GM18861 (cell line): ENCODE results near the gene TNFRSF1A.
"Not testable (repeated sequence)": the region's sequence is repeated elsewhere in the genome, so short reads cannot be mapped to it uniquely, and the experiment has no call there.

Experiments used
- ATAC-seq: cut with Tn5 transposase; IDR thresholded peaks from one replicate; pipeline ENCODE4 v1.9.1; 2021; ENCODE audit not compliant: unreplicated experiment

TNFRSF1A gene

DNA sequence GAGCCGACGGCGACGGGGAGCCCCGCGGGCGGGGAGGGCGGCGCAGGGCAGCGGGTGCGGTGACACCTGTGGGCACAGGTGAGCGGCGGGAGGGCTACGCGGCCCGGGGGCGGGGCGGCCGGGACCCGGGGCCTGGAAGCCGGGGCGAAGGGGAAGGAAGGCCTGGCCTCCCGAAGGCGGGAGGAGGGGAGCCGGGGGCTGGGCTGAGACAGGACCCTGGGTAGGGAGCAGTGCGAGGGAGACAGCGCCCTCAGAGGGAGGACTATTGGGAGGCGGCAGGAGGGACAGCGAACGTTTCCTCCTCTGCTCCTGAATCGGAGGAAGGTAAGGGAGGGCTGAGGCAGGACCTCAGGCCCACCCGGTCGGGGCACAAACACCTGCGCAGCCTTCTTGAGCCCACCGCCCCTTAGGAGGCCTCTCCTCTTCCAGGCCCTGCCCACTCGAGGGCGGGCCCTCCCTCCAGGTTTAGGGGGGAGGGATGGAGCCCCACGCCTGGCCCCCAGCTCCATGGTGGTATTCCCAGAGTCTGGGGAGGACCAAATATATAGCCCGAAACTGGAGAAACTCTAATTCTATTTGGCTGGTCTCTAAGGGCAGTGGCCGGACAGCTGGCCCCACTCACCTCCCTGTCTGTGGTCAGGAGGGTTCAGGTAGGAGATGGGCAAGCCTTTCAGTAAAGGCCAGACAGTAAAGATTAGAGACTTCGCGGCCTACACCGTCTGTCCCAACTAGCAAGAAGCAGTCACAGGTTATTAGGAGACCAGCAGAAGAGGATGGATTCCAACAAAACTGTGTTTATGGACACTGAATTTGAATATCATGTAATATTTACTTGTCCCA, 30.9 kb downstream of the TNFRSF1A start:
- ATAC-seq, result no peak

DNA sequence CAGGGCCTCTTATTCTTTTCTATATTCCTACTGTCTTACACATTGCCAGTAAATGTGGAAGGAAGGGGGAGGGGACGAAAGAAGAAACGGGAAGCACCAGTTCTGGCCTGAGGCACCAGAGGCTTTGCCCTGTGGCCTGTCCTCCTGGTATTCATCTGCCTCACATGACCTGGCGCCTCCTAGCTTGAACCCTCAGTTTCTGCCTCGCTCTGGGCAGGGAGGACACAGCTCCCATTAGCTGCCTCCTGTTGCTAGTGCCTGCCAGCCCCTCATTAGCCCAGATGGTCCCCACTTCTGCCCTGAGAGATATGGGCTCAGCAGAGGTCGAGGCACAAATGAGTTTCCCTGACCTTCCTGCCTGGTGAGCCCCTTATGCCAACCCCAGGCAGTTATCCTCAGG, 34.3 kb downstream of the TNFRSF1A start:
- ATAC-seq, result no peak

DNA sequence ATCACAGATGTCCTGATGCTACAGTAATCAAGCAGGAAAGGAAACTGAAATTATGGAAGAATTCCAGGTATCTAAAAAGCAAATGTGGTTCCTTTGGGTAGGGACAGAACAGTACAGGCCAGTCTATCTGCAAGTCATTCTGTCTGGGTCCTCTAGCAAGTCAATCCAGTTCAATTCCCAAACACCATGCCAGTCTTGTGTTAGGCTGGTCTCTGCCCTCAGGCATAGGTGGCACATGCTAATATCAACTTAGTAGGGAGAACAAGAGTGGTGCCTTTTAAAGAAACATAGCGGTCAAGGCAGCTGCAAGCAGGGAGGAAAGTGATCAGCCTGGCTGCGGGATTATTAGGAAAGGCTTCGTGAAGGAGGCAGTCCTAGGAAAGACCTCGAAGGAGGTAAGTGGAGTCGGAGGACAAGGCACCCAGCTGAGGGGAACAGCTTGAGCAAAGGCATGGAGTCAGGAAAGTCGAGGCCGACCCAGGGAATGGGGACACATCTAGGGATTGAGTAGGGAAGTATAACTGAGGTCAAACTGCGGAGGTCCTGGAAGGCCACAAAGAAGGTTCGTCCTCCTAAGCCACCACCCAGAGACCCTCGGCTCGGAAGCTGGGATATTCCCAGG, 35.2 kb downstream of the TNFRSF1A start:
- ATAC-seq, result no peak

DNA sequence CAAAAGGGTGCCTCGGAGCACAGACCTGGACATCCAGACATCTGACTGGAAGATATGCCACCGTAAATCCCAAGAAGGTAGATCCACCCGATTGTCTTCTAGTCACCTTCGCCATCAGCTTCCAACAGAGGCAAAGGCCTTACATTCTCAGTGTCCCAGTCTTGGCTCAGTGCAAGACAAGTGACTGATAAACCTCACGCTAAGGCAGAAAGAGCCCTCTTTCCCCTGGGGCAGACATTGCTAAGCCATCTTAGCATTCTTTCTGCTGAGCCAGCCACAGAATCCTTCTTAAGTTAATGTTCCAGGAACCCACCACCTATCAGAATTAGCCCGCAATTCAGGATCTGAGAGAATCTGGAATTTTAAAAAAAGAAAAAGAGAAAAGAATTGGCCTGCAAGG, 35.7 kb downstream of the TNFRSF1A start:
- no peak for ATAC-seq

DNA sequence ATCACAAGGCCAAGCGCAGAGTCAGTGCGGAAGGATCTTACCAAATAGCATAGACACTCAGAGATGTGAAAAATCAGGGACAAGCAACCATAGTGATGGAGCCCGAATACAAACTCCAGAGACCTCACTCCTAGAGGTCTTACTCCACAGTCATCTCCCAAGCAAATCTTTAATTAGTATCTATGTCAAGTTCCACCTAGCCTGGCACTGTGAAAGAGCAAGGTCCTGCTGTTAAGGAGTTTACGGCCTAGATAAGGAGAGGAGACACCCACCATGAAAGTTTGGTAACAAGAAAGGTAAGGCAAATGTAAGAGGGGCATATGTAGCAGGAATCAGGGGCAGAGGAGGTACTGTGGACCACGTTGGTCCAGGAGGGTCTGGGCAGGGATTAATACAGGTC, 38.8 kb downstream of the TNFRSF1A start:
- no peak for ATAC-seq

DNA sequence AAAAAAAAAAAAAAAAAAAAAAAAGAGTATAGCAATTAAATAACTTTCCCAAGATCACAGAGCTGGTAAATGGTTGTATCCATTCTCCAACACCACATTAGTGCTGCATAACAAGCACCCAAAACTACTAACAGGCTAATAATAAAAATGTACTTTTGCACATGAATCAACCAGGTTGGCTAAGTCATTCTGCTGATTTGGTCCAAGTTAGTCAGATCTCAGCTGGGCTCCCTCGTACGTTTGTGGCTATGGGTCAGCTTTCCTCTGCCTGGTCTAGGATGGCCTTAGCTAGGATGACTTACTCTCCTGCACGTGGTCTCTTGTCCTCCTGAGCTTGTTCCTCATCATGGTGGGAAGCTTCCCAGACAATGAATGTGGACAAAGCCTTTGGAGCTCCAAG, 39.3 kb downstream of the TNFRSF1A start:
- no peak for ATAC-seq

DNA sequence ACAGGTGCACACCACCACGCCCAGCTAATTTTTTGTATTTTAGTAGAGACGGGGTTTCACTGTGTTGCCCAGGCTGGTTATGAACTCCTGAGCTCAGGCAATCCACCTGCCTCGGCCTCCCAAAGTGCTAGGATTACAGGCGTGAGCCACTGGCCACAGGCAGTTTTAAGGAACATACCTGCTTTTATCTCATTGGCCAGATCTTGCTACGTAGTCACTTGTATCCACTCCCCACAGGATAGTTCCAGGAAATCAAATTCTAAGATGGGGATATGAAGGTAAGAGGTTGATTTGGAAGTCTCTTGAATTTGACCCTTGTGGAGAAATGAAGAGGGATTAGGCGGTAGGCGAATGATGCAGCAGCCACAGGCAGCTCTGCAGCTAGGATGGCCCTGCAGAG, 40.2 kb downstream of the TNFRSF1A start:
- ATAC-seq, result no peak

DNA sequence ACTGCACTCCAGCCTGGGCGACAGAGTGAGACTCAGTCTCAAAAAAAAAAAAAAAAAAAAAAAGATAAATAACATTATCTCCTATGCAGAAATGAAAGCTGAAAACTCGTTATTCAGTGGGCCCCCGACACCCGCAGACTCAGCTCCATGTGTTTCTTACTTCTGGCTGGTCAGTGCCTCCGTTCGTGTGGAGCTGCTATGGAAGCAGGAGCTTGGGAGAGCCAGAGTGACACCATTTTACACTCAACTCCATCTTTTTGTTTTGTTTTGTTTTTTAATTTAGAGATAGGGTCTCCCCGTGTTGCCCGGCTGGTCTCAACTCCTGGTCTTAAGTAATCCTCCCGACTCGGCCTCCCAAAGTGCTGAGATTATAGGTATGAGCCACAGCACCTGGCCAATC, 44.7 kb downstream of the TNFRSF1A start:
- ATAC-seq, result no peak

DNA sequence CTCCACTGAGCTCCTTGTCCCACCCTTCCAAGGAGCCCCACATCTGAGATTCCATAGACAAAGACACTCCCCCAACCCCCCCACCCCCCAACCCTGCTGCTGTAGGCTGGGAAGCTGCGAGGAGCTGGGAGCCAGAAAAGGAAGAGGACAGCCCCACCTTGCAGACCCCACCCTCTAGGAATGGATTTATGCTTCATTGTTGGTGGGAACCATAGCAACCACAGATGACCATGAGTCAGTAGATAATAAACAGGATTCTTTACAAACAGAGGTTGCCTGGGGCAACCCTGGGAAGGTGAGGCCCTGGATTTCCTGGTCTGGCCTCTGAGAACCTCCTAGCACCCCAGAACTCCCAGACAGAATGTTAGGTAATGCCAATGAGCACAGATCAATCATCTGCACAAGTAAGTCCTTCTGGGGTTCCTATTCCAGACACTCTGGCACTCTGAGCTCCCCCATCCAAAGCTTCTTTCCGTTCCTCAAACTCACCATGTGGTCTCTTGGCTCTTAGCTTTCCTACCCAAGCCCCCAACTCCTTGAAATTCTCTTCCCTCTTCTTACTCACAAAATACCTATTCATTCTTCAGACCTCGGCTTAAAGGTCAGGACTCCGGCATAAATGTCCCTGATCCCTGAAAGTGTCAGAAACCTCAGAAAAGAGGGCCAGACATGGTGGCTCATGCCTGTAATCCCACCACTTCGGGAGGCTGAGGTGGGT, 46.6 kb downstream of the TNFRSF1A start:
- ATAC-seq, result no peak

DNA sequence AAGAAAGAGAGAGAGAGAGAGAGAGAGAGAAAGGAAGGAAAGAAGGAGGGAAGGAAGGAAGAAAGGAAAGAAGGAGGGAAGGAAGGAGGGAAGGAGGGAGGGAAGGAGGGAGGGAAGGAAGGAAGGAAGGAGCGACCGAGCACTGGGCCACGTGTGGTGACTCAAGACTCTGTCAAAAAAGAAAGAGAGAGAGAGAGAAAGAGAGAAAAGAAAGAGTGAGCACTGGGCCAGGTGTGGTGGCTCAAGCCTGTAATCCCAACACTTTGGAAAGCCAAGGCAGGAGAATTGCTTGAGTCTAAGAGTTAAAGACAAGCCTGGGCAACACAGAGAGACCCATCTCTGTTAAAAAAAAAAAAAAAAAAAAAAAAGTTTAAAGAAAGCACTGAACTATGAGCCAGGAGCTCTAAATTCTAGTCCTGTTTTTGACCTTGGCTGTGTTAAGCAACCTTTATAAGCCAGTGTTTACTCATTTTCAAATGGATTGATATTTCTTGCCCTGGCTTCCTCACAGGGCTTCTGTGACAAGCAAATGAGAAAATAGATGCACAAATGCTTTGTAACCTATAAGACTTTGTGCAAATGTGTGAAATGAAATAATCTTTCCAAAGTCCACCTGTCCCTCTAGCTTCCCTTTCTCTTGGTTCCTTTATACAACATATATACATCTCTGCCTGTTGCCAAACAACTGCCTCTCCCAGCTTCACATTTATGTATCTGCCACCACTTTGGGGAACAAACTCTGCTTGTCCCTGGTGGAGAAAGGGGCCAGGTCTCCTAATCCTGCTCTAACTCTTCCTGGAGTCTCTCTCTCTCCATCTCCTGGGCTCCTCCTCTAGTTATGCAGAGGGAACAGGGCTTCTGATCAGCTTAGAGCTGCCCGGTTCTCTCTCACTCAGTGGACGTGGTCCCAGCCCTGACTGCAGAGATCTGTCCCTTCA, 47.5 kb downstream of the TNFRSF1A start:
- no peak for ATAC-seq

DNA sequence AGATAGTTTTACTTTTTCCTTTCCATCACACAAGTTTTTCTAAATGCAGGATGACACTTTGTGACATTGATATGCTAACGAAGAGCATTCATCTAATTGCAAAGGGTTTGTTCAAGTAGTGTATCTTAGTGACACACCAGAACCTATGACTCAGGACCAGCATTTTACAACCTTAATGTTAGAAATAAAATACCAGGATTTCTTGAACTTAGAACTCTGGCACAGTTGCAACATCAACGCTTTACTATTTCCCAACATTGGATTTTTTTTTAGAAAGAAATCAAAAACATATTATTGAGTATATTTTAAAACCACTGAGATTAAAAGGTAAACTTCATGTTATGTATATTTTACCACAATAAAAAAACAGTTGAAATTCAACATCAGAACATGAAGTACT, 49.3 kb downstream of the TNFRSF1A start:
- no peak for ATAC-seq

DNA sequence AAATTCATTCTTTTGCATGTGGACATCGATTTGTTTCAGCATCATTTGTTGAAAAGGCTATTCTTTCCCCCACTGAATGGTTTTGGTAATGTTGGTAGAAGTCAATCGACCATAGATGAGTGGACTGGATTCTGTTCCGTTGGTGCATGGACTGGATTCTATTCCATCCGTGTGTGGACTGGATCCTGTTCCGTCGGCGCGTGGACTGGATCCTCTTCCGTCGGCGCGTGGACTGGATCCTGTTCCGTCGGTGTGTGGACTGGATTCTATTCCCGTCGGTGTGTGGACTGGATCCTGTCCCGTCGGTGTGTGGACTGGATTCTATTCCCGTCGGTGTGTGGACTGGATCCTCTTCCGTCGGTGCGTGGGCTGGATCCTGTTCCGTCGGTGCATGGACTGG, 52.0 kb downstream of the TNFRSF1A start:
- not testable (repeated sequence) for ATAC-seq

DNA sequence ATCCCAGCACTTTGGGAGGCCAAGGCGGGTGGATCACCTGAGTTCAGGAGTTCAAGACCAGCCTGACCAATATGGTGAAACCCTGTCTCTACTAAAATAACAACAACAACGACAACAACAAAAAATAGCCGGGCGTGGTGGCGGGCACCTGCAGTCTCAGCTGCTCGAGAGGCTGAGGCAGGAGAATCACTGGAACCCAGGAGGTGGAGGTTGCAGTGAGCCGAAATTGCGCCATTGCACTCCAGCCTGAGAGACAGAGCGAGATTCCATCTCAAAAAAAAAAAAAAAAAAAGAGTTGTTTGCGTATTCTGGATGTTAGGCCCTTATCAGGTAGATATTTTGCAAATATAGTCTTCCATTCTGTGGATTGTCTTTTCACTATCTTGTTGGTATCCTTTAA, 52.8 kb downstream of the TNFRSF1A start:
- ATAC-seq, result not testable (repeated sequence)

DNA sequence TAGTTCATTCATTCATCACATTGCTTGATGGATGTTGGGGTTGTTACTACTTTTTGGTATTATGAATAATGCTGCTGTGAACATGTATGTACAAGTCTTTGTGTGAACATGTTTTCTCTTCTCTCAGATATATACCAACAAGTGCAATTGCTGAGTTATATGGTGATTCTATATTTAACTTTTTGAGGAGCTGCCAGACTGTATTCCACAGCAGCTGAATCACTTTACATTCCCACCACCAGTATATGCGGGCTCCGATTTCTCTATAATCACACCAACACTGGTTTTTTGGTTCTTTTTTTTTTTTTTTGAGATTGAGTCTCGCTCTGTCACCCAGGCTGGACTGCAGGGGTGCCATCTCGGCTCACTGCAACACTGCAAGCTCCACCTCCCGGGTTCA, 53.6 kb downstream of the TNFRSF1A start:
- no peak for ATAC-seq

DNA sequence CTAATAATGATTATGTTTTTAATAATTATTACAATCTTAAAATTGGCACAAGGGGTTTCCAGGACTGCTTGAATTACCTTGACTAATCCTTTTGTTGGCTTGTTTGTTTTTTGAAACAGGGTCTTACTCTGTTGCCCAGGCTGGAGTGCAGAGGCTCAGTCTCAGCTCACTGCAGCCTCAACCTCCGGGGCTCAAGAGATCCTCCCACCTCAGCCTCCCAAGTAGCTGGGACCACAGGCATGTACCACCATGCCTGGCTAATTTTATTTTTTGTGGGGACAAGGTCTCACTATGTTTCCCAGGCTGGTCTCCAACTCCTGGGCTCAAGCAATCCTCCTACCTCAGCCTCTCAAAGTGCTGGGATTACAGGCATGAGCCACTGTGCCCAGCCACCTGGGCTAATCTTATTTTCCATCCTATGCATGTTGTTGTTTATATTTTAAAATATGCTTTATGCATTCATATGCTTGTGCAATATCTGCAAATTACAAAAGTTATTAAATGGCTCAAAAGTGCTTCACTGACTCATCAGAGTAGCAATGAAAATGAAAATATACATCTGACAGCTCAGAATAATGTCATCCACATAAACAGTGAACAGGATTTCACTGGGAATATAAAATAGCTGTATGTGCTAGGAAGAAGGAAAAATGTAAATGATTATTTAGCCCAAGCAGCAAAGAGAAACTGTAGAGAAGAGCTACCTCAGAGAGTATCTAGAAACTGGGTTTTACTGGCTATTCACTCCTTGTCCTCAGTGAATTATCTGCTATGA, 56.2 kb downstream of the TNFRSF1A start:
- no peak for ATAC-seq

DNA sequence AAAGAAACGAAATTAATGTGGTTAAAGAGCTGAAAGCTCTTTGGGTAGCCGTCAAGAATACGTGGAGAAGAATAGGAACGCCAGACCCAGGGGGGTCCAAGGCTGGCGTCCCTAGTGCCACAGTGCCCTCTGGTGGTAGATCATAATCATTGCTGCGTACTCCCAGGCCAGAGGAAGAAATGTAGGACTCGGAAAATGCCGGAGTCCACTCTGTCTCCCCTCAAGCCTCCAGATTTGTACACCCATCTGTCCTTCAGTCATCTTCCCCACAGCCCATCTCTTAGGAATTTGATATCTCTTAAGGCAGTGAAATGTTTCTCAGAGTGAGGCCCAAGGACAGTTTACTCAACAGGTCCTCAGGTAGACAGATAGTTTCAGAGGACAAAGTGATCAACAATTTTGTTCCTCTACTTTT, 56.8 kb downstream of the TNFRSF1A start:
- no peak for ATAC-seq

DNA sequence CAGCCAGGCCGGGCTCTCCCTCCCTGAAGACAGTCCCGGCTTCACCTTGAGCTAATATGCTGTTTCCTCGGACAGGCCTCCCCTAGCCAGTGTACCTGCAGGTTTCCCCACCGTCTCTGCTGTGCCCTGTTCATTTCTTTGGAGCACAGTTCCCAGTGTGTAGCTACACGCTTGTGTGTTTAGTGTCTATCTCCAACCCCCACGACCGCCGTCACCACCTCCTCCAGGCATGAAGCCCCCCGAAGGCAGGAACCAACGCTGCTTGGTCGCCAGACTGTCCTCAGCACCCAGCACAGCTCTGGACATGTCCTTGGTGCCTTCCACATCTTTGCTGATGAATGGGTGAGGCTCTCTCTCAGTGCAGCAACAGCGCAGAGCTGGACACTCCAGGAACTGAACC, 57.6 kb downstream of the TNFRSF1A start:
- no peak for ATAC-seq

DNA sequence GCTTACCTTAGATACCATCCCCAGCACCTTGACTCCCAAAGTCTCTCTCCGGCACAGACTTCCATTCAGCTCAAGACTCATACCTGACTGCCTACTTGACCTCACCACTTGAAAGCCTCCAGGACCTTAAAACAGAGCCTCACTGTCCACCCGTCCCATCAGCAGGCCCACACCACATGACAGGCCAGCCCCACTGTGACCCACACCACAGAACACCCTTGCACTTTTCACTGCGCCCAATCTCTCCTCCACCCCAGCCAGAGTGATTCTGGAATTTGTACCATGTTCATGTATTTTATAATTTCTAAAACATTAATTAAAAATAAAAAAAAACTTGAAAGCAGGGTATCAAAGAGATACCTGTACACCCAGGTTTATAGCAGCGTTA, 59.4 kb downstream of the TNFRSF1A start:
- ATAC-seq, result no peak

DNA sequence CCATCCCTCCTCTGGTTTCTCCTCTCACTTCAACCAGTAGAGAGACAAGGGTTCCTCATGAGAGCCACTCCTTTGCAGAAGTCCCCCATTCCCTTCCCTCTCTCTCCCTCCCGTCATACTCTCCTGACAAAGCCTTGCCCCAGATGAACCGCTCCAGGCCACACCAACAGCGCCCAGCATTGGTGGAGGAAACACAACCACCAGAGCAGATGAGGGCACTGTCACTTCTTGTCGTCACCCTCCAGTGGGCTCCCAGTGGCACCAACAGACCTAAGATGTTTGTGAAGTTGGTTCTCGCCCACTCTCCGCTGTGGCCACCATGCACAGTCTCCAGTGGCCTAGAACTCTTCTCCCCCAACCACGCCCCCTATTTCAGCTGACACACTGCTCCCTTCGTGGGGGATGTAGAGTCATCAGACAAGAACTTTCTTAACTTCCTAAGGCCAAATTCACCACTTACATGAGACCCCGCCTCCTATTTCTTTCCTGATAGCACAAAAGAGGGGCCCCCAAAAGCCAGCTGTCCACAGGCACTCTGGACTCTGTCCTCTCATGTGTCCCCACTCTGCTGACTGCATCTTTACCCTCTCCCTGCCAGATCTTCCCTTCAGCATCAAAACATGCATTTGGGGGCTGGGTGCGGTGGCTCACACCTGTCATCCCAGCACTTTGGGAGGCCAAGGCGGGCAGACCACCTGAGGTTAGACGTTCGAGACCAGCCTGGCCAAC, 60.6 kb downstream of the TNFRSF1A start:
- ATAC-seq, result no peak

DNA sequence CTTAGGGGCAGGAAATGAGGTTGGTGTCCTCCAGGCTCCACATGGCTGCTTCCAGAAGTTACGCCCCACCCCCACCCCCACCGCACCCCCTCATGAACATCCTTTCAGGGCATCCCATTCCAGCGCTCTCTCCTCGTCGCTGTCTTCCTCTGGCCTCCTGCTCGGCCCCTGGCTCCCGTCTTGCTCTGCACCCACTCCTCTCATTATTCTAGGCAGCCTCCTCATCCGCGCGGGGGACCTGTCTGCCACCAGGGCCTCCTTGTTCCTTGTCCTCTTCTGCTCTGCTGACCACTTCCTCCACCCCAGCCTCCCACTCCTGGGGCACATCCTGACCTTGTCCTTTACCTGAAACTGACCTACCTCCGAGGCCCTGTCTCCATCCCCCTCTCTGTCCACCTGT, 61.2 kb downstream of the TNFRSF1A start:
- no peak for ATAC-seq
